Stimulated activated naive B cell treated with anti-CD40 and anti-IgM and Interleukin-4, amounts not matched to agents 10 μg/mL and 1 μg/mL and 100 μg/mL, for 72 hours (primary cell): ENCODE results near the gene FAM222B.
"Not testable (repeated sequence)": the region's sequence is repeated elsewhere in the genome, so short reads cannot be mapped to it uniquely, and the experiment has no call there.

Source experiments
- ATAC-seq, 2 donors: fragments of 150-1000 bp; cut with Tn5 transposase; replicated peaks; 2 replicates each; pipeline ENCODE4 v1.10.0; 2021; ENCODE audit warnings: moderate library complexity in 1 of 2
- DNase-seq: peaks from one replicate; pipeline ENCODE4 v3.0.0; 2021
- H3K27ac Mint-ChIP-seq: one replicate; pipeline ENCODE4 v1.8.0; 2022; ENCODE audit warnings: mild to moderate bottlenecking, mixed read lengths
- H3K27me3 Mint-ChIP-seq, 2 donors: one replicate each; pipeline ENCODE4 v1.8.0; 2022; ENCODE audit warnings: mixed read lengths in 2 of 2
- H3K36me3 Mint-ChIP-seq, 2 donors: one replicate each; pipeline ENCODE4 v1.8.0; 2022; ENCODE audit warnings: mixed read lengths in 2 of 2, mild to moderate bottlenecking in 1 of 2
- H3K4me1 Mint-ChIP-seq, 2 donors: one replicate each; pipeline ENCODE4 v1.8.0; 2022; ENCODE audit warnings: mixed read lengths in 2 of 2, mild to moderate bottlenecking in 1 of 2
- H3K4me3 Mint-ChIP-seq, 2 donors: one replicate each; pipeline ENCODE4 v1.8.0; 2022; ENCODE audit warnings: mild to moderate bottlenecking in 2 of 2, mixed read lengths in 2 of 2, moderate library complexity in 1 of 2
- H3K9me3 Mint-ChIP-seq, 2 donors: one replicate each; pipeline ENCODE4 v1.8.0; 2022; ENCODE audit warnings: mixed read lengths in 2 of 2, mild to moderate bottlenecking in 1 of 2

Gene FAM222B

GRCh38 chr17:28862561-28862960 is 20.0 kb upstream of the FAM222B start:
- Mint-ChIP-seq H3K9me3 (no peaks in the 10 kb centered on the region), H3K27ac (no peak overlapping the region), H3K4me1 (peaks cover 27 to 38% of the 10 kb centered on the region in 2 donors), H3K27me3 (no peaks in the 10 kb centered on the region), H3K4me3 (no peak overlapping the region), H3K36me3 (peaks cover 26 to 45% of the 10 kb centered on the region in 2 donors)
- DNase-seq: no peak
- ATAC-seq: no peak

GRCh38 chr17:28861393-28862203 is 19.0 kb upstream of the FAM222B start:
- Mint-ChIP-seq H3K36me3 (peaks cover 34 to 54% of the 10 kb centered on the region in 2 donors), H3K4me1 (peaks cover 30 to 42% of the 10 kb centered on the region in 2 donors), H3K27me3 (no peaks in the 10 kb centered on the region), H3K4me3 (no peak overlapping the region), H3K27ac (peak overlapping the region; percentile 56), H3K9me3 (no peaks in the 10 kb centered on the region)
- DNase-seq (no peak), ATAC-seq (no peak)

GRCh38 chr17:28860363-28860808 is 17.8 kb upstream of the FAM222B start:
- Mint-ChIP-seq H3K27ac (no peak overlapping the region), H3K4me3 (no peak overlapping the region), H3K4me1 (peaks cover 24 to 37% of the 10 kb centered on the region in 2 donors), H3K9me3 (no peaks in the 10 kb centered on the region), H3K27me3 (no peaks in the 10 kb centered on the region), H3K36me3 (peaks cover 39 to 57% of the 10 kb centered on the region in 2 donors)
- no peak for DNase-seq
- no peak for ATAC-seq

GRCh38 chr17:28858801-28859355 is 16.3 kb upstream of the FAM222B start:
- H3K4me3 Mint-ChIP-seq: no peak overlapping the region
- peaks cover 39 to 57% of the 10 kb centered on the region in 2 donors for H3K36me3 Mint-ChIP-seq
- H3K27ac Mint-ChIP-seq: peak overlapping the region; percentile 89
- H3K27me3 Mint-ChIP-seq: no peaks in the 10 kb centered on the region
- peaks cover 22 to 31% of the 10 kb centered on the region in 2 donors for H3K4me1 Mint-ChIP-seq
- DNase-seq (no peak), ATAC-seq (no peak)
- H3K9me3 Mint-ChIP-seq: no peaks in the 10 kb centered on the region

GRCh38 chr17:28857905-28858800 is 15.6 kb upstream of the FAM222B start:
- peak; percentile 31 to 41 for ATAC-seq
- peak; percentile 26 for DNase-seq
- H3K27ac Mint-ChIP-seq: peak overlapping the region; percentile 89
- peaks cover 39 to 57% of the 10 kb centered on the region in 2 donors for H3K36me3 Mint-ChIP-seq
- H3K4me1 Mint-ChIP-seq: peaks cover 22 to 31% of the 10 kb centered on the region in 2 donors
- H3K4me3 Mint-ChIP-seq: peak overlapping the region in 1 of 2 donors; percentile 41
- H3K9me3 Mint-ChIP-seq: no peaks in the 10 kb centered on the region
- H3K27me3 Mint-ChIP-seq: no peaks in the 10 kb centered on the region

- DNase-seq: no peak
- Mint-ChIP-seq H3K9me3 (no peaks in the 10 kb centered on the region), H3K4me3 (peak overlapping the region; percentile 36 to 59), H3K4me1 (peaks cover 19 to 31% of the 10 kb centered on the region in 2 donors), H3K27ac (no peak overlapping the region), H3K27me3 (no peaks in the 10 kb centered on the region), H3K36me3 (peaks cover 35 to 37% of the 10 kb centered on the region in 2 donors)
- ATAC-seq: no peak
Measured at GRCh38 chr17:28856028-28856574, 13.5 kb upstream of the FAM222B start.

GRCh38 chr17:28855336-28855679 is 12.7 kb upstream of the FAM222B start:
- Mint-ChIP-seq H3K27ac (peak overlapping the region; percentile 83), H3K4me1 (peaks cover 19 to 34% of the 10 kb centered on the region in 2 donors), H3K9me3 (no peaks in the 10 kb centered on the region), H3K27me3 (no peaks in the 10 kb centered on the region), H3K36me3 (peaks cover 32% of the 10 kb centered on the region in 2 donors), H3K4me3 (peak overlapping the region; percentile 89 to 91)
- no peak for ATAC-seq
- DNase-seq: no peak

- H3K27me3 Mint-ChIP-seq: no peaks in the 10 kb centered on the region
- H3K4me3 Mint-ChIP-seq: peak within 1 kb of the TSS; percentile 89 to 91
- peak within 1 kb of the TSS; percentile 83 for H3K27ac Mint-ChIP-seq
- DNase-seq (peak; percentile 81), ATAC-seq (peak; percentile 98 to 99)
- no peaks in the 10 kb centered on the region for H3K9me3 Mint-ChIP-seq
- H3K36me3 Mint-ChIP-seq: peaks cover 30 to 31% of the 10 kb centered on the region in 2 donors
- H3K4me1 Mint-ChIP-seq: peaks cover 19 to 38% of the 10 kb centered on the region in 2 donors
Measured at GRCh38 chr17:28854457-28855335, 12.1 kb upstream of the FAM222B start, which contains the start of gene ERAL1. TSS of gene ERAL1 (plus strand) at chr17:28855016. CDS start at chr17:28855035, 19 bp downstream.

- ATAC-seq (no peak), DNase-seq (no peak)
- Mint-ChIP-seq H3K27ac (no peak overlapping the region), H3K36me3 (peaks cover 19 to 21% of the 10 kb centered on the region in 2 donors), H3K4me3 (no peak overlapping the region), H3K9me3 (no peaks in the 10 kb centered on the region), H3K4me1 (peaks cover 13 to 25% of the 10 kb centered on the region in 2 donors), H3K27me3 (no peaks in the 10 kb centered on the region)
Measured at GRCh38 chr17:28853295-28853694, 10.7 kb upstream of the FAM222B start.

- H3K36me3 Mint-ChIP-seq: no peaks in the 10 kb centered on the region
- no peaks in the 10 kb centered on the region for H3K27me3 Mint-ChIP-seq
- DNase-seq (no peak), ATAC-seq (peak in 1 of 2 donors; percentile 33)
- H3K4me3 Mint-ChIP-seq: no peak overlapping the region
- H3K4me1 Mint-ChIP-seq: peaks cover 0 to 6% of the 10 kb centered on the region in 2 donors
- H3K9me3 Mint-ChIP-seq: no peaks in the 10 kb centered on the region
- H3K27ac Mint-ChIP-seq: no peak overlapping the region
Measured at GRCh38 chr17:28849281-28849680, 6.7 kb upstream of the FAM222B start.

- not testable (repeated sequence) for DNase-seq, H3K4me3 Mint-ChIP-seq, H3K27ac Mint-ChIP-seq, H3K4me1 Mint-ChIP-seq, H3K9me3 Mint-ChIP-seq, H3K36me3 Mint-ChIP-seq, H3K27me3 Mint-ChIP-seq
- peak; percentile 56 to 70 for ATAC-seq
Measured at GRCh38 chr17:28848667-28849066, 6.1 kb upstream of the FAM222B start.

GRCh38 chr17:28846699-28847098 is 4.1 kb upstream of the FAM222B start:
- not testable (repeated sequence) for DNase-seq, H3K27me3 Mint-ChIP-seq, H3K27ac Mint-ChIP-seq, H3K9me3 Mint-ChIP-seq, H3K4me3 Mint-ChIP-seq, ATAC-seq, H3K36me3 Mint-ChIP-seq
- peaks cover 4 to 21% of the 10 kb centered on the region in 2 donors for H3K4me1 Mint-ChIP-seq

GRCh38 chr17:28846231-28846630 is 3.6 kb upstream of the FAM222B start:
- H3K27ac Mint-ChIP-seq: no peak overlapping the region
- ATAC-seq: no peak
- no peak for DNase-seq
- H3K4me1 Mint-ChIP-seq: peaks cover 4 to 25% of the 10 kb centered on the region in 2 donors
- H3K27me3 Mint-ChIP-seq: no peaks in the 10 kb centered on the region
- H3K9me3 Mint-ChIP-seq: no peaks in the 10 kb centered on the region
- H3K36me3 Mint-ChIP-seq: peaks cover 5 to 7% of the 10 kb centered on the region in 2 donors
- H3K4me3 Mint-ChIP-seq: no peak overlapping the region
